Fibroblast of mammary gland (primary cell): ENCODE results near the gene RRAGA.

ENCODE experiments used
- DNase-seq: peaks from one replicate; pipeline ENCODE4 v3.0.0-alpha.2; 2010; ENCODE audit warnings: low read depth
- H3K4me3 ChIP-seq: 2 replicates; pipeline ENCODE4 v1.5.1; 2011; ENCODE audit warnings: low read depth, mild to moderate bottlenecking, low read length, moderate library complexity; ENCODE audit not compliant: control insufficient read depth
- CTCF ChIP-seq: conservative IDR thresholded peaks from 2 replicates; pipeline ENCODE4 v1.5.1; 2011; ENCODE audit warnings: low read depth, low read length, inconsistent platforms; ENCODE audit not compliant: control insufficient read depth, insufficient read depth

Gene RRAGA

GRCh38 chr9:19023078-19023477, 26.1 kb upstream of the RRAGA start:
- no peak for DNase-seq
- H3K4me3 ChIP-seq = no peak overlapping the region
- no peak for TF ChIP-seq CTCF

- H3K4me3 ChIP-seq = no peak overlapping the region
- TF ChIP-seq CTCF = no peak
- no peak for DNase-seq
Observed at GRCh38 chr9:19026375-19026774, 22.9 kb upstream of the RRAGA start.

GRCh38 chr9:19027825-19028224, 21.4 kb upstream of the RRAGA start:
- DNase-seq = no peak
- no peak for TF ChIP-seq CTCF
- H3K4me3 ChIP-seq = no peak overlapping the region

- TF ChIP-seq CTCF = peak; percentile 64
- no peak overlapping the region for H3K4me3 ChIP-seq
- DNase-seq = peak; percentile 77
Observed at GRCh38 chr9:19028835-19029451, 20.3 kb upstream of the RRAGA start.

- TF ChIP-seq CTCF = no peak
- no peak for DNase-seq
- no peak overlapping the region for H3K4me3 ChIP-seq
Observed at GRCh38 chr9:19030899-19031298, 18.3 kb upstream of the RRAGA start.

- no peak overlapping the region for H3K4me3 ChIP-seq
- DNase-seq = no peak
- TF ChIP-seq CTCF = no peak
Observed at GRCh38 chr9:19032406-19032805, 16.8 kb upstream of the RRAGA start.

- no peak for DNase-seq
- no peak for TF ChIP-seq CTCF
- H3K4me3 ChIP-seq = no peak within 1 kb of the TSS
Observed at GRCh38 chr9:19033015-19033414, 16.2 kb upstream of the RRAGA start, which contains the start of gene SAXO1. Gene SAXO1 (minus strand): TSS chr9:19033209. CDS start chr9:19032908, 301 bp downstream.
